Measurements from ENCODE around the gene C14orf180. TPM values are rescaled to one million over a fixed set of nuclear protein-coding genes. Genes with fewer than 3 reads are reported as not detected.

Gene C14orf180
- total RNA-seq, 1 donor from 2014 or later: not detected

DNA sequence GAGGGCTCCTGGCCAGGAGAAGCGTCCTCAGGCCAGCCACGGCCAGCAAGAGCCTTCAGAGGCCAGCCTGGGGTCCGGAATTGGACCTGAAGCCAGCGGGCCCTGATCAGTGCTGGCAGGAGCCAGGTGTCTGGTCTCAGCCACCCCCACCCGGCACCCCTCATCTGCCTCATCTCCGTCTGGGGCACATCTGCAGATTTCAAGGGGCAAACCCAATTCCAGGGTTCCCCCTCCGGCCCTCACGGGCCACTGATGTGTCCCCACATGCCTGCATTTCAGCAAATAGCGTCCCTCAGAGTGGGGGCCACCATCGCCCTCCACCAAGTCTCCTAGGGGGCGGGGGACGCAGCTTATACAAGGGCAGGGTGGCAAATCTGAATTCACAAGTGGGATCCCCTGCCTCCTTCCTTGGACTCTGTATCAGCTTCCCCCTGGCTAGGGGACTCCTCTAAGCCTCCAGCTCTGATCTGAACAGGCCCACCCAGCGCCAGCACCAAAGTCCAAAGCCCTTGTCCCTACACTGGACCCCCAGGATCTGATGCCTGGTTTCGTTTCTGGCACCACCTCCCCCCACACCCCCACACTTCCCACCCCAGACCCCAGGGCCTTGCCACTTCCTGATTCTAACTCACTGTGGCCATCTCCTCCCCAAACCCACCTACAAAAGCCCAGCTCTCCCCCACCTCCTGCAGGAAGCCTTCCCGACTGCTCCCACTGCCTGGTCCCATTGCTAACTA, 14.9 kb downstream of the C14orf180 start:
- Mint-ChIP-seq H3K4me1 (ENCODE audit: low read depth, unreplicated experiment) (no peaks in the 10 kb centered on the region), H3K4me3 (ENCODE audit: unreplicated experiment) (no peak overlapping the region), H3K27me3 (ENCODE audit: low read depth, unreplicated experiment) (peaks cover 37% of the 10 kb centered on the region), H3K36me3 (ENCODE audit: low read depth, unreplicated experiment) (no peaks in the 10 kb centered on the region), H3K9me3 (ENCODE audit: unreplicated experiment) (no peaks in the 10 kb centered on the region), H3K27ac (ENCODE audit: unreplicated experiment) (no peak overlapping the region)
- Histone ChIP-seq H2AFZ (ENCODE audit: low read depth, low read length) (no peak overlapping the region), H3K9me3 (ENCODE audit: insufficient read depth, low read depth, low read length) (no peaks in the 10 kb centered on the region), H3K36me3 (ENCODE audit: insufficient read depth, low read length) (no peaks in the 10 kb centered on the region), H3K9ac (ENCODE audit: low read length) (no peak overlapping the region), H3K79me2 (ENCODE audit: insufficient read depth, low read length) (no peaks in the 10 kb centered on the region), H3K4me2 (ENCODE audit: low read length) (no peak overlapping the region), H4K20me1 (ENCODE audit: insufficient read depth, low read length) (no peaks in the 10 kb centered on the region), H3K4me1 (ENCODE audit: insufficient read depth, low read length) (no peaks in the 10 kb centered on the region), H3K27ac (ENCODE audit: low read depth, low read length) (no peak overlapping the region), H3K4me3 (ENCODE audit: insufficient read depth, low read depth, low read length) (no peak overlapping the region), H3K27me3 (ENCODE audit: insufficient read depth, low read length) (no peaks in the 10 kb centered on the region)
- FAIRE-seq (no peak), DNase-seq (ENCODE audit: low read depth) (no peak)
- TF ChIP-seq CTCF (IDR thresholded peaks at IDR 0.05; ENCODE audit: insufficient read depth, low read depth, low read length): no peak
- TF ChIP-seq EZH2 (IDR thresholded peaks at IDR 0.05; ENCODE audit: insufficient read depth, low read length): no peak

DNA sequence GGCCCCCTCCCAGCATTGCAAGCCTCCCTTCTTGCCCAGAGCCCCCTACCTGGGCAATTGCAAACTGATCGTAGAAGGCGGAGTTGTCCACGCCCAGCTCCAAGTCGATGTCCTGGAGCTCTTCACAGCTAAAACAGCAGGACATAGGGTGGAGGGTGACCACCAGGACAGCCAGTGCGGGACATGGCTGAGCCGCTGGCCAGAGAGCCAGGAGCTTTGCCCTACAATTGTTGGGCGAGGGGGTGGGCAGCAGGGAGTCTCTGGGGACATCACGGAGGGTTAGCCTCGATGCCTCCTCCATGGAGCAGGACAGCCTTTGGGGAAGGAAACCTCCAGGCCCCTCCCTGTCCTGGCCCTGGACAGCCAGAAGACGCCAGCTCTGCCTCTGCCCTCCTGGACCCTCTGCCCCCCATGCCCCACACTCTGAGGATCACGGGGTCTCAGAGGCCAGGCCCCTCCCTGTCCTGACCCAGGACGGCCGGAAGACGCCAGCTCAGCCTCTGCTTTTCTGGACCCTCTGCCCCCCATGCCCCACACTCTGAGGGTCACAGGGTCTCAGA, 15.6 kb downstream of the C14orf180 start:
- Histone ChIP-seq H3K79me2 (ENCODE audit: insufficient read depth, low read length) (no peaks in the 10 kb centered on the region), H3K4me3 (ENCODE audit: insufficient read depth, low read depth, low read length) (no peak overlapping the region), H2AFZ (ENCODE audit: low read depth, low read length) (no peak overlapping the region), H3K27ac (ENCODE audit: low read depth, low read length) (no peak overlapping the region), H3K4me2 (ENCODE audit: low read length) (no peak overlapping the region), H3K36me3 (ENCODE audit: insufficient read depth, low read length) (no peaks in the 10 kb centered on the region), H3K9ac (ENCODE audit: low read length) (no peak overlapping the region), H3K27me3 (ENCODE audit: insufficient read depth, low read length) (peaks cover 2% of the 10 kb centered on the region), H4K20me1 (ENCODE audit: insufficient read depth, low read length) (no peaks in the 10 kb centered on the region), H3K9me3 (ENCODE audit: insufficient read depth, low read depth, low read length) (no peaks in the 10 kb centered on the region), H3K4me1 (ENCODE audit: insufficient read depth, low read length) (no peaks in the 10 kb centered on the region)
- TF ChIP-seq CTCF (IDR thresholded peaks at IDR 0.05; ENCODE audit: insufficient read depth, low read depth, low read length): no peak
- TF ChIP-seq EZH2 (IDR thresholded peaks at IDR 0.05; ENCODE audit: insufficient read depth, low read length): no peak
- Mint-ChIP-seq H3K27me3 (ENCODE audit: low read depth, unreplicated experiment) (peaks cover 43% of the 10 kb centered on the region), H3K36me3 (ENCODE audit: low read depth, unreplicated experiment) (no peaks in the 10 kb centered on the region), H3K4me1 (ENCODE audit: low read depth, unreplicated experiment) (no peaks in the 10 kb centered on the region), H3K9me3 (ENCODE audit: unreplicated experiment) (no peaks in the 10 kb centered on the region), H3K4me3 (ENCODE audit: unreplicated experiment) (no peak overlapping the region), H3K27ac (ENCODE audit: unreplicated experiment) (no peak overlapping the region)
- FAIRE-seq (no peak), DNase-seq (ENCODE audit: low read depth) (no peak)

GRCh38 chr14:104595911-104596450, 16.4 kb downstream of the C14orf180 start:
- H4K20me1 ChIP-seq (ENCODE audit: insufficient read depth, low read length): no peaks in the 10 kb centered on the region
- H3K36me3 Mint-ChIP-seq (ENCODE audit: low read depth, unreplicated experiment): peaks cover 2% of the 10 kb centered on the region
- FAIRE-seq (no peak), DNase-seq (ENCODE audit: low read depth) (no peak)
- H3K4me2 ChIP-seq (ENCODE audit: low read length): no peak overlapping the region
- H3K9me3 ChIP-seq (ENCODE audit: insufficient read depth, low read depth, low read length): no peaks in the 10 kb centered on the region
- H3K27me3 ChIP-seq (ENCODE audit: insufficient read depth, low read length): peaks cover 2% of the 10 kb centered on the region
- no peaks in the 10 kb centered on the region for H3K36me3 ChIP-seq (ENCODE audit: insufficient read depth, low read length)
- TF ChIP-seq CTCF (IDR thresholded peaks at IDR 0.05; ENCODE audit: insufficient read depth, low read depth, low read length): no peak
- no peak for TF ChIP-seq EZH2 (IDR thresholded peaks at IDR 0.05; ENCODE audit: insufficient read depth, low read length)
- no peaks in the 10 kb centered on the region for H3K9me3 Mint-ChIP-seq (ENCODE audit: unreplicated experiment)
- H3K27ac Mint-ChIP-seq (ENCODE audit: unreplicated experiment): no peak overlapping the region
- no peak overlapping the region for H3K4me3 ChIP-seq (ENCODE audit: insufficient read depth, low read depth, low read length)
- H3K79me2 ChIP-seq (ENCODE audit: insufficient read depth, low read length): no peaks in the 10 kb centered on the region
- no peak overlapping the region for H3K27ac ChIP-seq (ENCODE audit: low read depth, low read length)
- H3K9ac ChIP-seq (ENCODE audit: low read length): no peak overlapping the region
- H3K4me3 Mint-ChIP-seq (ENCODE audit: unreplicated experiment): no peak overlapping the region
- H3K27me3 Mint-ChIP-seq (ENCODE audit: low read depth, unreplicated experiment): peaks cover 41% of the 10 kb centered on the region
- H2AFZ ChIP-seq (ENCODE audit: low read depth, low read length): no peak overlapping the region
- H3K4me1 ChIP-seq (ENCODE audit: insufficient read depth, low read length): no peaks in the 10 kb centered on the region
- no peaks in the 10 kb centered on the region for H3K4me1 Mint-ChIP-seq (ENCODE audit: low read depth, unreplicated experiment)

All from astrocyte (in vitro differentiated cells and primary cell).